ENCODE measurements around the gene SF3A1. TPM values are rescaled to one million over a fixed set of nuclear protein-coding genes. Genes with fewer than 3 reads are reported as not detected.

The SF3A1 gene
- total and polyA plus RNA-seq, 2 of the 13 experiments (the other 11 are each of a cell fraction or from before 2014, with no cell fraction given) = 10.0 to 22.0 TPM

DNA sequence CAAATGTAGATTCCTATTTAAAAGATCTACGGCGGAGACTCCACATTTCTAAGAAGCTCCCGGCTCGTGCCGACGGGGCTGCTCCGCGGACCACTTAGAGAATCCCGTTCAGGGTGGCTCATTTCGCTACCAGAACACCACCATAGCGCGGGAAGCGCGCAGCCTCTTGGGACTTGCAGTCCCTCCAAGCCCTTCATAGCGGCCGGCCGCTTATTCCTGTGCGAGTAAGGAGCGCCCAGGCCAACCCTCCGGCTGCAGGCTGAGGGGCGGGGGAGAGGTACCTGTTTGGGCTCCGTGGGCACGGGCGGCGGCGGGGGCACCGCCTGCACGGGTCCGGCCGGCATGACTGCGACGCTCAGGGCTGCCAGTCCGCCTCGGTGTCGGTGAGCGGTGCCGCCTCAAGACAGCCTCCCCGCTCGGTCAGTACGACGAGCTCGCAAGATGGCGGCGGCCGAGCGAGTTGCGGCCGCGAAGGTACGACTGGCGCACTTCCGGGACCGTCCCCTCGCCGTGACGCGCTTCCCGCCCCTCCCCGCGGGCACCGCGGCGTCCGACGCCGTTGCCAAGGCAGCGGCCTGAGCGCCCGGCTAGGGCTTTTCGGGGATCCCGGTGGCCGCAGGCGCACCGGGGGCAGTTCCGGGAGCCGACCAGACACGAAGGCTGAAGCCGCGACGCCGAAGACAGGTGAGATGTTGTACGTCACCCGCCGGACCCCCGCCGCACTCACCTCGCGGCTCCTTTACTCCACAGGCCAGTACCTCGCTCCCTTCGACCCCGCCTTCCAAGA lies at the start of gene SF3A1, which contains the start of gene CCDC157 (continued):
- TF ChIP-seq ZNF18 (CRISPR knock-in tag; IDR thresholded peaks at IDR 0.05; ENCODE audit: insufficient replicate concordance) (no peak), ZNF547 (CRISPR knock-in tag; IDR thresholded peaks at IDR 0.05) (peak; percentile 82; the same call in 1 of the 2 replicates), ZNF382 (CRISPR knock-in tag; IDR thresholded peaks at IDR 0.05; ENCODE audit: borderline replicate concordance) (no peak), ZBTB8A (CRISPR knock-in tag; IDR thresholded peaks at IDR 0.05; ENCODE audit: borderline replicate concordance, low read depth) (no peak), ZFP41 (CRISPR knock-in tag; IDR thresholded peaks at IDR 0.05; ENCODE audit: borderline replicate concordance) (no peak), FOXA1 (IDR thresholded peaks at IDR 0.05) (no peak), FOXA1 (CRISPR knock-in tag; IDR thresholded peaks at IDR 0.05) (0 out of 2 replicates have a peak, but pooled peaks have one; percentile 25), ZNF724P (CRISPR knock-in tag; IDR thresholded peaks at IDR 0.05; ENCODE audit: borderline replicate concordance) (0 out of 2 replicates have a peak, but pooled peaks have one; percentile 87), RELA (CRISPR knock-in tag; IDR thresholded peaks at IDR 0.05) (0 out of 2 replicates have a peak, but pooled peaks have one; percentile 63), ZNF253 (CRISPR knock-in tag; IDR thresholded peaks at IDR 0.05; ENCODE audit: borderline replicate concordance) (no peak), ZBTB38 (CRISPR knock-in tag; IDR thresholded peaks at IDR 0.05) (peak; percentile 78), ZNF329 (CRISPR knock-in tag; IDR thresholded peaks at IDR 0.05; ENCODE audit: low read depth) (no peak), NKX3-1 (CRISPR knock-in tag; IDR thresholded peaks at IDR 0.05) (peak; percentile 89; the same call in 1 of the 2 replicates), HNRNPK (IDR thresholded peaks at IDR 0.05; ENCODE audit: low read depth, low read length, poor library complexity, severe bottlenecking) (no peak), ZBTB7B (CRISPR knock-in tag; IDR thresholded peaks at IDR 0.05) (no peak), ARHGAP35 (CRISPR knock-in tag; IDR thresholded peaks at IDR 0.05; ENCODE audit: borderline replicate concordance) (peak; percentile 58; the same call in 1 of the 2 replicates), RFX1 (IDR thresholded peaks at IDR 0.05) (peak; percentile 95), PHF20 (CRISPR knock-in tag; IDR thresholded peaks at IDR 0.05) (peak; percentile 88), ZBTB33 (CRISPR knock-in tag; IDR thresholded peaks at IDR 0.05) (no peak)
- TF ChIP-seq, protein P1, sequence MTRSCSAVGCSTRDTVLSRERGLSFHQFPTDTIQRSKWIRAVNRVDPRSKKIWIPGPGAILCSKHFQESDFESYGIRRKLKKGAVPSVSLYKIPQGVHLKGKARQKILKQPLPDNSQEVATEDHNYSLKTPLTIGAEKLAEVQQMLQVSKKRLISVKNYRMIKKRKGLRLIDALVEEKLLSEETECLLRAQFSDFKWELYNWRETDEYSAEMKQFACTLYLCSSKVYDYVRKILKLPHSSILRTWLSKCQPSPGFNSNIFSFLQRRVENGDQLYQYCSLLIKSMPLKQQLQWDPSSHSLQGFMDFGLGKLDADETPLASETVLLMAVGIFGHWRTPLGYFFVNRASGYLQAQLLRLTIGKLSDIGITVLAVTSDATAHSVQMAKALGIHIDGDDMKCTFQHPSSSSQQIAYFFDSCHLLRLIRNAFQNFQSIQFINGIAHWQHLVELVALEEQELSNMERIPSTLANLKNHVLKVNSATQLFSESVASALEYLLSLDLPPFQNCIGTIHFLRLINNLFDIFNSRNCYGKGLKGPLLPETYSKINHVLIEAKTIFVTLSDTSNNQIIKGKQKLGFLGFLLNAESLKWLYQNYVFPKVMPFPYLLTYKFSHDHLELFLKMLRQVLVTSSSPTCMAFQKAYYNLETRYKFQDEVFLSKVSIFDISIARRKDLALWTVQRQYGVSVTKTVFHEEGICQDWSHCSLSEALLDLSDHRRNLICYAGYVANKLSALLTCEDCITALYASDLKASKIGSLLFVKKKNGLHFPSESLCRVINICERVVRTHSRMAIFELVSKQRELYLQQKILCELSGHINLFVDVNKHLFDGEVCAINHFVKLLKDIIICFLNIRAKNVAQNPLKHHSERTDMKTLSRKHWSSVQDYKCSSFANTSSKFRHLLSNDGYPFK (CRISPR knock-in tag; IDR thresholded peaks at IDR 0.05; ENCODE audit: borderline replicate concordance) = peak; percentile 98
- TF ChIP-seq, protein P2, sequence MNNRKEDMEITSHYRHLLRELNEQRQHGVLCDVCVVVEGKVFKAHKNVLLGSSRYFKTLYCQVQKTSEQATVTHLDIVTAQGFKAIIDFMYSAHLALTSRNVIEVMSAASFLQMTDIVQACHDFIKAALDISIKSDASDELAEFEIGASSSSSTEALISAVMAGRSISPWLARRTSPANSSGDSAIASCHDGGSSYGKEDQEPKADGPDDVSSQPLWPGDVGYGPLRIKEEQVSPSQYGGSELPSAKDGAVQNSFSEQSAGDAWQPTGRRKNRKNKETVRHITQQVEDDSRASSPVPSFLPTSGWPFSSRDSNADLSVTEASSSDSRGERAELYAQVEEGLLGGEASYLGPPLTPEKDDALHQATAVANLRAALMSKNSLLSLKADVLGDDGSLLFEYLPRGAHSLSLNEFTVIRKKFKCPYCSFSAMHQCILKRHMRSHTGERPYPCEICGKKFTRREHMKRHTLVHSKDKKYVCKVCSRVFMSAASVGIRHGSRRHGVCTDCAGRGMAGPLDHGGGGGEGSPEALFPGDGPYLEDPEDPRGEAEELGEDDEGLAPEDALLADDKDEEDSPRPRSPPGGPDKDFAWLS (CRISPR knock-in tag; IDR thresholded peaks at IDR 0.05; ENCODE audit: borderline replicate concordance) = no peak
